OCI-LY7 (cell line): ENCODE results near the gene GRPR. TPM values are rescaled to one million over a fixed set of nuclear protein-coding genes. Genes with fewer than 3 reads are reported as not detected.

ENCODE experiments used
- BruUV-seq: library from RNA; stranded (reverse); fragments of 400-500 nt; replicated peaks from 2 replicates; lab custom pipeline; 2021; lab: Mats Ljungman, UMichigan
- CTCF ChIA-PET: fragments of 300-600 bp; sonication (Branson Sonifier 250); formaldehyde crosslinking; loops from one replicate; lab custom pipeline; 2022; ENCODE audit warnings: antibody characterized with exemption; ENCODE audit not compliant: unreplicated experiment; lab: Charles Lee
- POLR2A ChIA-PET: fragments of 300-600 bp; sonication (Branson Sonifier 250); formaldehyde crosslinking; loops from one replicate; lab custom pipeline; 2022; ENCODE audit warnings: antibody characterized with exemption; lab: Charles Lee
- DNase-seq: peaks from one replicate; pipeline ENCODE4 v3.0.0-alpha.2; 2015; ENCODE audit warnings: low spot score
- H2AFZ ChIP-seq: fragments of 200-600 bp; sonication (generic), shearing (Covaris generic); 2 replicates; pipeline ENCODE4 v1.6.1; 2014; ENCODE audit warnings: mild to moderate bottlenecking, antibody characterized with exemption, low read length, moderate library complexity
- H3K27ac ChIP-seq: fragments of 200-600 bp; sonication (generic); 2 replicates; pipeline ENCODE4 v1.5.1; 2014; ENCODE audit warnings: mixed run types, low read depth, mild to moderate bottlenecking, moderate library complexity, low read length, inconsistent platforms; ENCODE audit not compliant: poor library complexity, severe bottlenecking
- H3K36me3 ChIP-seq: fragments of 200-600 bp; sonication (generic); 2 replicates; pipeline ENCODE4 v1.6.1; 2014; ENCODE audit warnings: mild to moderate bottlenecking, antibody characterized with exemption, low read length, moderate library complexity, mixed read lengths; ENCODE audit not compliant: insufficient read depth
- H3K4me1 ChIP-seq: fragments of 200-600 bp; sonication (generic); 2 replicates; pipeline ENCODE4 v1.5.1; 2014; ENCODE audit warnings: mild to moderate bottlenecking, low read length; ENCODE audit not compliant: insufficient read depth, poor library complexity, severe bottlenecking
- H3K4me2 ChIP-seq: fragments of 200-600 bp; sonication (generic); 2 replicates; pipeline ENCODE4 v1.6.1; 2014; ENCODE audit warnings: mild to moderate bottlenecking, low read length
- H3K4me3 ChIP-seq: fragments of 200-600 bp; sonication (generic); 2 replicates; pipeline ENCODE4 v1.5.1; 2014; ENCODE audit warnings: mild to moderate bottlenecking, low read depth, low read length; ENCODE audit not compliant: poor library complexity, severe bottlenecking
- H3K79me2 ChIP-seq: fragments of 200-600 bp; sonication (generic); 2 replicates; pipeline ENCODE4 v1.6.1; 2016; ENCODE audit warnings: low read depth, mild to moderate bottlenecking, low read length, moderate library complexity, mixed read lengths; ENCODE audit not compliant: insufficient read depth
- H3K9me2 ChIP-seq: fragments of 200-600 bp; sonication (generic); 2 replicates; pipeline ENCODE4 v1.6.1; 2016; ENCODE audit warnings: mild to moderate bottlenecking, low read length, mixed read lengths; ENCODE audit not compliant: insufficient read depth
- H3K9me3 ChIP-seq: fragments of 200-600 bp; sonication (generic); 2 replicates; pipeline ENCODE4 v1.6.1; 2014; ENCODE audit warnings: mild to moderate bottlenecking, mixed run types, low read length, mixed read lengths
- H4K20me1 ChIP-seq: fragments of 200-600 bp; sonication (generic); 2 replicates; pipeline ENCODE4 v1.6.1; 2014; ENCODE audit warnings: mild to moderate bottlenecking, antibody characterized with exemption, low read length, moderate library complexity, mixed read lengths; ENCODE audit not compliant: insufficient read depth
- EZH2phosphoT487 ChIP-seq: fragments of 200-600 bp; sonication (generic); IDR thresholded peaks from 2 replicates; pipeline ENCODE4 v1.6.1; 2018; ENCODE audit warnings: low read depth, borderline replicate concordance, mild to moderate bottlenecking, mixed run types, antibody characterized with exemption, low read length, moderate library complexity, mixed read lengths
- intact Hi-C: fragments of 100-400 bp; cut with micrococcal nuclease; formaldehyde crosslinking; loops from one replicate; pipeline ENCODE4 v1.10.0; 2022; ENCODE audit not compliant: unreplicated experiment
- total RNA-seq, 2 experiments: library from RNA; depleted of rRNA in 1 of 2; stranded (reverse); fragments of >200 nt in 1 of 2; shearing (Covaris generic) in 1 of 2; gene quantifications; 2 replicates each; pipeline ENCODE4 v1.2.3, GENCODE V29; 2014 to 2022
- TF ChIP-seq, protein P1 (sequence below): fragments of 200-600 bp; sonication (generic); conservative IDR thresholded peaks from 2 replicates; pipeline ENCODE4 v1.5.1; 2014; ENCODE audit warnings: mild to moderate bottlenecking, antibody characterized with exemption, low read length, moderate library complexity, mixed read lengths

The GRPR gene
- total RNA-seq, 2 experiments from 2014 or later: 0.47 TPM; not detected in 1

DNA sequence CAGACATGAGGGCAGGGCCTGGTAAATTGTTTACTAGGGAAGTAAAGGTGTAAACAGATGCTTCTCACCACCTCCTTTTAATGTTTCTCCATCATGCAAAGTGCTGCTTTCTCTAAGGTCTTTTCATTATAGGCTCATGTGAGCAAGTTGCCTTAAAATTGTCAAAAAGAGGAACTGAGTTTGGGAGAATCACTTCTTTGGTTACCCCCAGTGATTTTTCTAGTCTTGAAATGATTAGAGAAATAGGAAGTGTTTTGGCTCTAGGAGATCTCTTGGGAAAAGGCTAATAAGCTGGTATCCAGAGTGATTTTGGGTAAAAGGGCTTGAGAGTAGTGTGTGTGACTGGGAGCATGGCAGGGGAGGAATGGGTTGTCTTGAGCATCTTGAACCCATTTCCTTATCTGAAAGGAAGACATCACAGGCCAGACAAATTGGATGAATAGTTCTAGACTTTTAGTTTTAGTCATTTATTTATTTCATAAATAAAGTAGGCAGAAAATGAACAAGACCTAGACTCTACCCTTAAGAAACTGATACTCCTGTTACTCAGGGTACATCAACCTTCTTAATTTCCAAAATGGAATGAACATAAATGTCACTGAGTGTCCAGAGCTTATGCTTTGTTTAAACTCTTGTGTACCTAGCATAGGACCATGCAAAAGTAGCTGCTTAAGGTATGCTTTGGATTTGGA lies 14.2 kb downstream of the GRPR start:
- Histone ChIP-seq H3K4me3 (no peak overlapping the region), H3K36me3 (no peaks in the 10 kb centered on the region), H3K79me2 (no peaks in the 10 kb centered on the region), H3K27ac (no peak overlapping the region), H3K9me2 (no peaks in the 10 kb centered on the region), H3K4me2 (peak overlapping the region; percentile 42), H4K20me1 (no peaks in the 10 kb centered on the region), H2AFZ (peak overlapping the region; percentile 64), H3K4me1 (peaks cover 18% of the 10 kb centered on the region), H3K9me3 (no peaks in the 10 kb centered on the region)
- no TSS peak for BruUV-seq
- CTCF ChIA-PET: interaction anchor here (0.6 to 1.2 kb wide), 3 partner anchors 10 to 206 kb away, joined by 3 to 4 read pairs (median 3); no protein-coding TSS in a partner anchor
- TF ChIP-seq, protein P1, sequence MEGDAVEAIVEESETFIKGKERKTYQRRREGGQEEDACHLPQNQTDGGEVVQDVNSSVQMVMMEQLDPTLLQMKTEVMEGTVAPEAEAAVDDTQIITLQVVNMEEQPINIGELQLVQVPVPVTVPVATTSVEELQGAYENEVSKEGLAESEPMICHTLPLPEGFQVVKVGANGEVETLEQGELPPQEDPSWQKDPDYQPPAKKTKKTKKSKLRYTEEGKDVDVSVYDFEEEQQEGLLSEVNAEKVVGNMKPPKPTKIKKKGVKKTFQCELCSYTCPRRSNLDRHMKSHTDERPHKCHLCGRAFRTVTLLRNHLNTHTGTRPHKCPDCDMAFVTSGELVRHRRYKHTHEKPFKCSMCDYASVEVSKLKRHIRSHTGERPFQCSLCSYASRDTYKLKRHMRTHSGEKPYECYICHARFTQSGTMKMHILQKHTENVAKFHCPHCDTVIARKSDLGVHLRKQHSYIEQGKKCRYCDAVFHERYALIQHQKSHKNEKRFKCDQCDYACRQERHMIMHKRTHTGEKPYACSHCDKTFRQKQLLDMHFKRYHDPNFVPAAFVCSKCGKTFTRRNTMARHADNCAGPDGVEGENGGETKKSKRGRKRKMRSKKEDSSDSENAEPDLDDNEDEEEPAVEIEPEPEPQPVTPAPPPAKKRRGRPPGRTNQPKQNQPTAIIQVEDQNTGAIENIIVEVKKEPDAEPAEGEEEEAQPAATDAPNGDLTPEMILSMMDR: no peak
- no peak for TF ChIP-seq EZH2phosphoT487
- intact Hi-C loops: loop anchor here (1.0 to 2.0 kb wide), 2 partner anchors 207 to 283 kb away; partner anchors contain the start of gene AP1S2
- peak; percentile 31 for DNase-seq
- POLR2A ChIA-PET: interaction anchor here (0.6 to 1.0 kb wide), 2 partner anchors 15 to 346 kb away, joined by 3 to 4 read pairs; no protein-coding TSS in a partner anchor

DNA sequence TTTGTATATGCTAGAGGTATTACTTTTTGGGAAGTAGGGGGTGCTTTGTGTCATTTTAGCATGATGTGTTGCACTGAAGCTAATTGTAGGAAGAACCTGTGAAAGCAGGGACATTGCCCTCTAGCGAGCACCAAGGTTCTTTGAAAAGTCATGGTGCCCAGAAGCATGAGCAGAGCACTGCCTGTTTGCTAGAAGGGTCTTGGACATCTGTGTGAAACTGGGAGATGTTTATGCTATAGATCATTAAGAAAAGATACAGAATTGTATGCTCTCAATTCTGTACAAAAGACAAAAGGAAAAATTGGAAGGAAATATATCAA lies 14.7 kb downstream of the GRPR start:
- Histone ChIP-seq H3K36me3 (no peaks in the 10 kb centered on the region), H3K27ac (no peak overlapping the region), H3K4me3 (no peak overlapping the region), H3K79me2 (no peaks in the 10 kb centered on the region), H3K4me1 (peaks cover 18% of the 10 kb centered on the region), H3K4me2 (peak overlapping the region; percentile 42; the same call in 1 of the 2 replicates), H3K9me3 (no peaks in the 10 kb centered on the region), H3K9me2 (no peaks in the 10 kb centered on the region), H4K20me1 (no peaks in the 10 kb centered on the region), H2AFZ (peak overlapping the region; percentile 64; the same call in 1 of the 2 replicates)
- peak; percentile 65 for DNase-seq
- no TSS peak for BruUV-seq
- POLR2A ChIA-PET: interaction anchor here (1.0 kb wide), 1 partner anchor 15 kb away, joined by 3 read pairs; no protein-coding TSS in a partner anchor
- TF ChIP-seq EZH2phosphoT487: no peak
- TF ChIP-seq, protein P1: peak; percentile 80
- intact Hi-C loops: loop anchor here (1.0 kb wide), 1 partner anchor 208 kb away; no protein-coding TSS in a partner anchor
- CTCF ChIA-PET: interaction anchor here (0.6 to 1.2 kb wide), 3 partner anchors 10 to 207 kb away, joined by 3 to 4 read pairs (median 3); no protein-coding TSS in a partner anchor

DNA sequence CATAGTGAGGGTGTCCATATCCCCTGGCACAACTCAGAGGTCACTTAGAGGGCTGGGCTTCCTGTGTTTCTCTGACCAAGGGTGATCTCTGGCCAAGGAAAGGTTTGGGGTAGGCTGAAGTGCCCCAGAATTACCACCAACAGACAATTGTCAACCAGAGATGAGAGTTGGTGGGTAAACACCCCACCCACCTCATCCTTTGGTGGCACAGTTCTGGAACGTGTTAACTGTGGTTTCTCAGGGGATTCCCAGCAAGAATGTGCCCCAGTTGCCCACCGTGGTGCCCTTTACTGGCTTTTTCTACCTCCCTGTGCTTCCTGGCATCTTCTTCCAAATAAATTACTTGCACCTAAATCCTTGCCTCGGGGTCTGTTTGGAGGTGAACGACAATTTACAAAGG lies 17.1 kb downstream of the GRPR start:
- Histone ChIP-seq H3K9me2 (no peaks in the 10 kb centered on the region), H3K4me3 (no peak overlapping the region), H3K79me2 (no peaks in the 10 kb centered on the region), H4K20me1 (no peaks in the 10 kb centered on the region), H2AFZ (no peak overlapping the region), H3K27ac (no peak overlapping the region), H3K36me3 (no peaks in the 10 kb centered on the region), H3K4me2 (no peak overlapping the region), H3K4me1 (peaks cover 18% of the 10 kb centered on the region), H3K9me3 (no peaks in the 10 kb centered on the region)
- POLR2A ChIA-PET: no interaction called here
- CTCF ChIA-PET: no interaction called here
- intact Hi-C loops: no loop called here
- TF ChIP-seq, protein P1: no peak
- TF ChIP-seq EZH2phosphoT487: no peak
- DNase-seq: no peak
- BruUV-seq: no TSS peak
